ENCODE measurements around the gene TTC19. TPM values are rescaled to one million over a fixed set of nuclear protein-coding genes. Genes with fewer than 3 reads are reported as not detected.

The TTC19 gene
- total and polyA plus RNA-seq, 2 experiments from 2014 or later = 31.8 to 46.5 TPM

DNA sequence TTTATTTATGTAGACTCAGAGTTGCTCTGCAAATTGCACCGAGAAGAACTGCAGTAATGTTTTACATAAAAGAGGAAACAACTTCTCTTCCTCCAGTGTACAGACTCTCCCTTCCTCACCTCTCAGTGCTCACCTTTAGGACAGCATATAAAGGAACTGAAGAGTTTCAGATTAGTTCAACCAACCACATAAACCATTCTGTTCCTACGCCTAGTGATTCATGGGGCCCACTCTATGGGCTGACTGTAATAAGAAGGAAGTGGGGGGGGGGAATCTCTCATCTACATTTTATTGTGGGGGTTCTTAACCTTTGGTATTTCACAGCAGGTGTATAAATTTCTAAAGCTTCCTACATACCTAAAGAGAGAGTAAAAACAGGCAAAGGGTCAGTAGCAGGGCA lies 18.4 kb upstream of the TTC19 start:
- DNase-seq (ENCODE audit: low spot score) = no peak
- Histone ChIP-seq H3K4me1 (ENCODE audit: insufficient read depth) (no peaks in the 10 kb centered on the region), H3K4me3 (no peak overlapping the region), H3K36me3 (replicated peaks; ENCODE audit: insufficient read depth, low read depth) (no peaks in the 10 kb centered on the region), H2AFZ (no peak overlapping the region), H3K9me3 (ENCODE audit: low read depth) (no peaks in the 10 kb centered on the region), H3K4me2 (no peak overlapping the region), H3K9me2 (replicated peaks; ENCODE audit: insufficient read depth) (no peaks in the 10 kb centered on the region), H3K27me3 (no peaks in the 10 kb centered on the region), H3K79me2 (no peaks in the 10 kb centered on the region), H3K27ac (no peak overlapping the region), H4K20me1 (ENCODE audit: insufficient read depth, poor library complexity, severe bottlenecking) (no peaks in the 10 kb centered on the region)
- WGBS (ENCODE audit: low lambda C conversion rate, missing lambda C conversion rate) = 48% methylated on average over 2 of the region's 2 CpGs
- TF ChIP-seq EZH2phosphoT487 (IDR thresholded peaks at IDR 0.05; ENCODE audit: low read depth, severe bottlenecking, unreplicated experiment) (no peak), EZH2 (IDR thresholded peaks at IDR 0.05; ENCODE audit: borderline replicate concordance) (no peak)
- TF ChIP-seq, protein P1, sequence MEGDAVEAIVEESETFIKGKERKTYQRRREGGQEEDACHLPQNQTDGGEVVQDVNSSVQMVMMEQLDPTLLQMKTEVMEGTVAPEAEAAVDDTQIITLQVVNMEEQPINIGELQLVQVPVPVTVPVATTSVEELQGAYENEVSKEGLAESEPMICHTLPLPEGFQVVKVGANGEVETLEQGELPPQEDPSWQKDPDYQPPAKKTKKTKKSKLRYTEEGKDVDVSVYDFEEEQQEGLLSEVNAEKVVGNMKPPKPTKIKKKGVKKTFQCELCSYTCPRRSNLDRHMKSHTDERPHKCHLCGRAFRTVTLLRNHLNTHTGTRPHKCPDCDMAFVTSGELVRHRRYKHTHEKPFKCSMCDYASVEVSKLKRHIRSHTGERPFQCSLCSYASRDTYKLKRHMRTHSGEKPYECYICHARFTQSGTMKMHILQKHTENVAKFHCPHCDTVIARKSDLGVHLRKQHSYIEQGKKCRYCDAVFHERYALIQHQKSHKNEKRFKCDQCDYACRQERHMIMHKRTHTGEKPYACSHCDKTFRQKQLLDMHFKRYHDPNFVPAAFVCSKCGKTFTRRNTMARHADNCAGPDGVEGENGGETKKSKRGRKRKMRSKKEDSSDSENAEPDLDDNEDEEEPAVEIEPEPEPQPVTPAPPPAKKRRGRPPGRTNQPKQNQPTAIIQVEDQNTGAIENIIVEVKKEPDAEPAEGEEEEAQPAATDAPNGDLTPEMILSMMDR (IDR thresholded peaks at IDR 0.05; ENCODE audit: poor library complexity) = no peak

DNA sequence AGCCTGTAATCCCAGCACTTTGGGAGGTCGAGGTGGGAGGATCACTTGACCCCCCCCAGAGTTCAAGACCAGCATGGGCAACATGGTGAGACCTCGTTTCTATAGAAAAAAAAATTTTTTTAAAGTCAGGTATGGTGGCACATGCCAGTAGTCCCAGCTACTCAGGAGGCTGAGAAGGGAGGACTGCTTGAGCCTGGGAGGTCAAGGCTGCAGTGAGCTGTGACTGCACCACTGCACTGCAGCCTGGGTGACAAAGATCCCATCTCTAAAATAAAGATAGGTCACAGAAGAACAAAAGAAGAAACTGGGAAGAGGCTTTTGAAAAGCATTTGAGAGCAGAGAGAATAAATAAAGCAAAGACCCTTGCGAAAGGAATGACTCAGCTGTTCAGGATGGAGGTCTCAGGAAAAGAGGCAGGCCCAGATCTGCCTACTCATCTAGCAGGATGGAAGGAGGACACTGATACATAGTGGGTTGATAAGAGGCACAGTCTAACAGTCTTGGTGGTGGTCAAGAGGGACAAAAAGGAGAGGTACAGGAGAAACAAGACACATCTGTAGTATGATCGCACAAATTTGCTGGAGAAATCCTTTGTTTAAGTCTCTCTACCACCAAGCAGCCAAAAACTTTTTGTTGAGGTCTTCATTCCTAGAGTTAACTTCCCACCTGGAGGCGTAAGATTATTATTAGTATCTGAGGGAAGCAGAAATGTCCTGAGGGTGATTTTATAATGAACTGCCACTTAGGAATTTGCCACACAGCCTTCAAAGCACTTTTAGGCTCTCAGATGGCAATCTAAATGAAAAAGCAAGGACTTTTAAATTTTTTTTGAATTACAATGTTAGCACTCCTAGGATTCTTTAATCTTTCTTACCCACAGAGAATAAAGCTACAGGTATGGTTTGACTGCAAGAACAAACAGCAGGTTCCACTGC lies 17.7 kb upstream of the TTC19 start:
- Histone ChIP-seq H2AFZ (no peak overlapping the region), H4K20me1 (ENCODE audit: insufficient read depth, poor library complexity, severe bottlenecking) (no peaks in the 10 kb centered on the region), H3K9me2 (replicated peaks; ENCODE audit: insufficient read depth) (no peaks in the 10 kb centered on the region), H3K36me3 (replicated peaks; ENCODE audit: insufficient read depth, low read depth) (no peaks in the 10 kb centered on the region), H3K9me3 (ENCODE audit: low read depth) (no peaks in the 10 kb centered on the region), H3K27me3 (no peaks in the 10 kb centered on the region), H3K4me2 (no peak overlapping the region), H3K4me1 (ENCODE audit: insufficient read depth) (no peaks in the 10 kb centered on the region), H3K79me2 (no peaks in the 10 kb centered on the region), H3K4me3 (no peak overlapping the region), H3K27ac (no peak overlapping the region)
- TF ChIP-seq, protein P1 (IDR thresholded peaks at IDR 0.05; ENCODE audit: poor library complexity) = no peak
- TF ChIP-seq EZH2phosphoT487 (IDR thresholded peaks at IDR 0.05; ENCODE audit: low read depth, severe bottlenecking, unreplicated experiment) (no peak), EZH2 (IDR thresholded peaks at IDR 0.05; ENCODE audit: borderline replicate concordance) (no peak)
- WGBS (ENCODE audit: low lambda C conversion rate, missing lambda C conversion rate) = 93% methylated on average over 5 of the region's 5 CpGs
- no peak for DNase-seq (ENCODE audit: low spot score)

DNA sequence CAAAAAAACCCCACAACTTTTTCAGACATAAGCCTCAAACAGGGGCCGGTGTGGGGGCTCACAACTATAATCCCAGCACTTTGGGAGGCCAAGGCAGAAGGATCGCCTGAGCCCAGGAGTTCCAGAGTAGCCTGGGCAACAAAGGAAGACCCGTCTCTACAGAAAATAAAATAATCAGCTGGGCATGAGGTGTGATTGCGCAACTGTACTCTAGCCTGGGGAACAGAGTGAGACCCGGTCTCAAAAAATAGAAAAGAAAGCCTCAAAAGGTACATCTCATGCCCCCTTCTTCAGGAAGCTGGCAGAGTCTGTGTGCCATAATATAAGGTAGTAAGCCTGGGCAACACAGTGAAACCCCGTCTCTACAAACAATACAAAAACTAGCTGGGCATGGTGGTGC lies 3.3 kb upstream of the TTC19 start:
- H3K79me2 ChIP-seq = peaks cover 33% of the 10 kb centered on the region
- DNase-seq (ENCODE audit: low spot score) = no peak
- no peak overlapping the region for H2AFZ ChIP-seq
- WGBS (ENCODE audit: low lambda C conversion rate, missing lambda C conversion rate) = 81% methylated on average over 6 of the region's 6 CpGs
- no peaks in the 10 kb centered on the region for H3K9me3 ChIP-seq (ENCODE audit: low read depth)
- H3K36me3 ChIP-seq (replicated peaks; ENCODE audit: insufficient read depth, low read depth) = no peaks in the 10 kb centered on the region
- no peak for TF ChIP-seq EZH2phosphoT487 (IDR thresholded peaks at IDR 0.05; ENCODE audit: low read depth, severe bottlenecking, unreplicated experiment)
- TF ChIP-seq, protein P1 (IDR thresholded peaks at IDR 0.05; ENCODE audit: poor library complexity) = no peak
- no peak for TF ChIP-seq EZH2 (IDR thresholded peaks at IDR 0.05; ENCODE audit: borderline replicate concordance)
- H3K4me1 ChIP-seq (ENCODE audit: insufficient read depth) = no peaks in the 10 kb centered on the region
- H3K4me3 ChIP-seq = no peak overlapping the region
- H3K9me2 ChIP-seq (replicated peaks; ENCODE audit: insufficient read depth) = no peaks in the 10 kb centered on the region
- H4K20me1 ChIP-seq (ENCODE audit: insufficient read depth, poor library complexity, severe bottlenecking) = peaks cover 10% of the 10 kb centered on the region
- H3K27ac ChIP-seq = no peak overlapping the region
- H3K27me3 ChIP-seq = no peaks in the 10 kb centered on the region
- no peak overlapping the region for H3K4me2 ChIP-seq
